ENCODE data around the gene CHRNA9.
A peak's percentile ranks its signal among the peaks of the same experiment; 100 is the strongest.

The CHRNA9 gene

GRCh38 chr4:40295572-40295971 is 39.6 kb upstream of the CHRNA9 start:
- TF ChIP-seq ZFX (IDR thresholded peaks at IDR 0.05; ENCODE audit: borderline replicate concordance) (no peak), CTCF (IDR thresholded peaks at IDR 0.05) (no peak)
- H3K27ac ChIP-seq = no peak overlapping the region

GRCh38 chr4:40299126-40299525 is 36.0 kb upstream of the CHRNA9 start:
- TF ChIP-seq CTCF (IDR thresholded peaks at IDR 0.05) (no peak), ZFX (IDR thresholded peaks at IDR 0.05; ENCODE audit: borderline replicate concordance) (no peak)
- H3K27ac ChIP-seq = no peak overlapping the region

GRCh38 chr4:40299811-40300292 is 35.3 kb upstream of the CHRNA9 start:
- TF ChIP-seq CTCF (IDR thresholded peaks at IDR 0.05) (0 out of 2 replicates have a peak, but pooled peaks have one; percentile 13), ZFX (IDR thresholded peaks at IDR 0.05; ENCODE audit: borderline replicate concordance) (no peak)
- H3K27ac ChIP-seq = peak overlapping the region; percentile 50

- peak overlapping the region; percentile 50 for H3K27ac ChIP-seq
- no peak for TF ChIP-seq ZFX (IDR thresholded peaks at IDR 0.05; ENCODE audit: borderline replicate concordance)
- no peak for TF ChIP-seq CTCF (IDR thresholded peaks at IDR 0.05)
Measured at GRCh38 chr4:40300371-40301162, 34.6 kb upstream of the CHRNA9 start.

- TF ChIP-seq CTCF (IDR thresholded peaks at IDR 0.05) (no peak), ZFX (IDR thresholded peaks at IDR 0.05; ENCODE audit: borderline replicate concordance) (no peak)
- H3K27ac ChIP-seq = no peak overlapping the region
Measured at GRCh38 chr4:40301603-40302002, 33.5 kb upstream of the CHRNA9 start.

- no peak overlapping the region for H3K27ac ChIP-seq
- TF ChIP-seq CTCF (IDR thresholded peaks at IDR 0.05) (no peak), ZFX (IDR thresholded peaks at IDR 0.05; ENCODE audit: borderline replicate concordance) (no peak)
Measured at GRCh38 chr4:40303751-40304150, 31.4 kb upstream of the CHRNA9 start.

Data from 22Rv1 (cell line).